Endometrial microvascular endothelial cells (primary cell): ENCODE data around the gene LSM2. TPM values are rescaled to one million over a fixed set of nuclear protein-coding genes. Genes with fewer than 3 reads are reported as not detected.
"Not testable (repeated sequence)": the region's sequence is repeated elsewhere in the genome, so short reads cannot be mapped to it uniquely, and the experiment has no call there.

Experiments
- in situ Hi-C: cut with HindIII; loops from 2 replicates; pipeline ENCODE4 v1.10.0; 2017; ENCODE audit warnings: low sequenced_read_pairs, low pct_unique_long_range_greater_than_20kb; ENCODE audit errors: inconsistent ontology term
- total RNA-seq: library from RNA; depleted of rRNA; stranded (reverse); fragments of >200 nt; gene quantifications from one replicate; pipeline ENCODE4 v1.2.3, GENCODE V29; 2015; ENCODE audit errors: inconsistent ontology term

The LSM2 gene
- total RNA-seq, 1 donor from 2014 or later = 172 TPM

GRCh38 chr6:31829633-31830283 is 23.0 kb upstream of the LSM2 start:
- in situ Hi-C loops = no loop called here

DNA sequence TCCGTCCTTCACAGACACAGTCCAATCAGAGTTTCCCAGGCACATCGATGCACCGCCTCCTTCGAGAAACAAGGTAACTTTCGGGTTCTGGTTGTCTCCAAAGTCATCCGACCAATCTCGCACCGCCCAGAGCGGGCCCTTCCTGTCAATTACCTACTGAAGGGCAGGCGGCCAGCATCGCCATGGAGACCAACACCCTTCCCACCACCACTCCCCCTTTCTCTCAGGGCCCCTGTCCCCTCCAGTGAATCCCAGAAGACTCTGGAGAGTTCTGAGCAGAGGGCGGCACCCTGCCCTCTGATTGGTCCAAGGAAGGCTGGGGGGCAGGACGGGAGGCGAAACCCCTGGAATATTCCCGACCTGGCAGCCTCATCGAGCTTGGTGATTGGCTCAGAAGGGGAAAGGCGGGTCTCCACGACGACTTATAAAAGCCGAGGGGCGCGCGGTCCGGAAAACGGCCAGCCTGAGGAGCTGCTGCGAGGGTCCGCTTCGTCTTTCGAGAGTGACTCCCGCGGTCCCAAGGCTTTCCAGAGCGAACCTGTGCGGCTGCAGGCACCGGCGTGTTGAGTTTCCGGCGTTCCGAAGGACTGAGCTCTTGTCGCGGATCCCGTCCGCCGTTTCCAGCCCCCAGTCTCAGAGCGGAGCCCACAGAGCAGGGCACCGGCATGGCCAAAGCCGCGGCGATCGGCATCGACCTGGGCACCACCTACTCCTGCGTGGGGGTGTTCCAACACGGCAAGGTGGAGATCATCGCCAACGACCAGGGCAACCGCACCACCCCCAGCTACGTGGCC is 20.7 kb upstream of the LSM2 start, which contains the start of gene HSPA1B:
Gene HSPA1B, plus strand, starts transcription at position 453 of the 794 bp plus-strand sequence. Its CDS starts 213 bp downstream, at position 666.
- in situ Hi-C loops = no loop called here

- in situ Hi-C loops = no loop called here
Measured at GRCh38 chr6:31826793-31827285, 20.1 kb upstream of the LSM2 start.

DNA sequence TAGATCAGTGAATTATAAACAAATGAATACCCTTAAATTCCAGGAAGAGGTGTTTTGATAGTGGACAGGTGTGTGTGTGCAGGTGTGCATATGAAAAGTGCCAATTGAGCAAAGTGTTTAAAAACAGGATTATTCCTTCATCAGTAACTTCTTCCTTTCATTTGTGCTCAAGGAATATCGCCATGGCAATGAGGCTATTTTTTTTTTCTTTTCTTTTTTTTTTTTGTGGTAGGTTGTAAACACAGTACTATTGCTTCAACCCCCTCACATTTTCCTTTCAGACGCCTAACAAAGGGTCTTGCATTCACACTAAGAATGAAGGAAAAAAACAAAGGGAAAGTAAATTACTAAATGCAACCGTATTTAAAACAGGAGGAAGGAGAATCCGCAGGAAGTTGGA is 18.8 kb upstream of the LSM2 start:
- in situ Hi-C loops = no loop called here

- in situ Hi-C loops = not testable (repeated sequence)
Measured at GRCh38 chr6:31823592-31824196, 16.9 kb upstream of the LSM2 start.

DNA sequence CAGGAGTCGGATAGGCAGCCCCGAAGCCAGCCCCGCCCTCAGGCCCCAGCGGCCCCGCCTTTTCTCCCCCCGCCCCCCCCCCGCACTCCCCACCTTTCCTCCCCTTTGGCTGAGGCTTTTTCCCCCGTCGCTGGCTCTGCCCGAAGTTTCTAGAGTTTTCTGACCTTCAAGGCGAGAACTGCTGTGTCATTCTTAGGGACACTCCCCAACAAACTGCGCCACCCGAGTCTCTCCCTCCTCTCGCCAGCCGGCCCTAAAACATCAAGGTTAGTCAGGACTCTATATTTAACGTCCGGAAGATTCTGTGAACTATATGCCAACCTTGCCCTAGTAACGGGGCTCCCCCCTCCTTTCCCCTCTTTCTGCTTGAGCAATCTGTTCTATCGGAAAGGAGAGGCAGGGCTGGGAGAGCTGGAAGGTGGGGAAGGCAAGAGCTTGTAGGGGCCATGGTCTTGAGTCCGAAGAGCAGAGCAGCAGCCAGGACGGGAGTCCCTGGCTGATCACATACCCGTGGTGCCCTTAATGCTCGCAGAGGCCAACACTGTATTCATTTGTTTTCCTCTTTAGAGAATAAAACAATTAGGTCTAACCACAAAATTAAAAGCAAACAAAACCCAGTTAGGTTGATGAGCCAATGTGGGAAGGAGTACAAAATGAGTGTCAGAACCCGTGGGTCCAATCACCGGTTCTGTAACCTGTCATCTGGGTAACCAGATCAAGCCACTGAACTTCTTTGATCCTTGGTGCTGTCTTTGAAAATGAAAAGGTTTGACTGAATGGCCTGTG is 15.5 kb upstream of the LSM2 start:
- in situ Hi-C loops = no loop called here

- in situ Hi-C loops = no loop called here
Measured at GRCh38 chr6:31821301-31822035, 14.7 kb upstream of the LSM2 start.

GRCh38 chr6:31820399-31820798 is 13.6 kb upstream of the LSM2 start:
- in situ Hi-C loops = not testable (repeated sequence)

GRCh38 chr6:31819871-31820299 is 13.1 kb upstream of the LSM2 start:
- in situ Hi-C loops = no loop called here

- in situ Hi-C loops = not testable (repeated sequence)
Measured at GRCh38 chr6:31817929-31818511, 11.3 kb upstream of the LSM2 start.

- in situ Hi-C loops = not testable (repeated sequence)
Measured at GRCh38 chr6:31817133-31817928, 10.6 kb upstream of the LSM2 start.

DNA sequence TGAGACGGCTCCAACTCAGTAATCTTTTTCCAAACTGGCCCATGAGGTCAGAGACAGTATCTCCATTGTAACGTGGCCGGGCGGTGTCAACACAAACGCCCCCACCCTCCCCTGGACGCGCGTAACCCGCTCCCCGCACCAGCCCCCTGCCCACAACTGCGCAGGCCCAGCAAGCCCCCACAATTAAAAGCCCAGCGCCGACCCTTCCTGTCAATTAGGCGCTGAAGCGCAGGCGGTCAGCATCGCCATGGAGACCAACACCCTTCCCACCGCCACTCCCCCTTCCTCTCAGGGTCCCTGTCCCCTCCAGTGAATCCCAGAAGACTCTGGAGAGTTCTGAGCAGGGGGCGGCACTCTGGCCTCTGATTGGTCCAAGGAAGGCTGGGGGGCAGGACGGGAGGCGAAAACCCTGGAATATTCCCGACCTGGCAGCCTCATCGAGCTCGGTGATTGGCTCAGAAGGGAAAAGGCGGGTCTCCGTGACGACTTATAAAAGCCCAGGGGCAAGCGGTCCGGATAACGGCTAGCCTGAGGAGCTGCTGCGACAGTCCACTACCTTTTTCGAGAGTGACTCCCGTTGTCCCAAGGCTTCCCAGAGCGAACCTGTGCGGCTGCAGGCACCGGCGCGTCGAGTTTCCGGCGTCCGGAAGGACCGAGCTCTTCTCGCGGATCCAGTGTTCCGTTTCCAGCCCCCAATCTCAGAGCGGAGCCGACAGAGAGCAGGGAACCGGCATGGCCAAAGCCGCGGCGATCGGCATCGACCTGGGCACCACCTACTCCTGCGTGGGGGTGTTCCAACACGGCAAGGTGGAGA is 8.5 kb upstream of the LSM2 start, which contains the start of the genes HSPA1A and HSPA1L:
Gene HSPA1A, plus strand, starts transcription at position 519 of the 814 bp plus-strand sequence. Its CDS starts 214 bp downstream, at position 733.
Gene HSPA1L, minus strand, starts transcription at position 259 of the 814 bp plus-strand sequence. CDS start 3,311 bp downstream, outside the sequence.
- in situ Hi-C loops = no loop called here

DNA sequence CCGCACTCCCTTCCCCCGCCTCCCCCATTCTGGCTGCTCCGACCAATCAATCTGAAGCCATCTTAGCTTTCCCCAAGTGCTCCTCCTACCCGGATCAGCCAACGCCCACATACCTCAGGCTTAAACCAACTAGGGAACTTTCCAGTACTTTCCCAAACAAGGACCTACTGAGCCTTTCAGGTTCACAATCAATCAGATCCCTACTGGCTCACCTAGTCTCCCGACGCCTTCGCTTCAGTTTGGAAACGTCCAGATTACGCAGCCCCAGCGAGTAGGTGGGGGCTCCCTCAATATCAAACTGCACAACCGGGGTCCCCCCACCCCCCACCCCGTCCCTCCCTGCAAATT is 7.9 kb upstream of the LSM2 start:
- in situ Hi-C loops = no loop called here

GRCh38 chr6:31813465-31813849 is 6.7 kb upstream of the LSM2 start:
- in situ Hi-C loops = no loop called here

DNA sequence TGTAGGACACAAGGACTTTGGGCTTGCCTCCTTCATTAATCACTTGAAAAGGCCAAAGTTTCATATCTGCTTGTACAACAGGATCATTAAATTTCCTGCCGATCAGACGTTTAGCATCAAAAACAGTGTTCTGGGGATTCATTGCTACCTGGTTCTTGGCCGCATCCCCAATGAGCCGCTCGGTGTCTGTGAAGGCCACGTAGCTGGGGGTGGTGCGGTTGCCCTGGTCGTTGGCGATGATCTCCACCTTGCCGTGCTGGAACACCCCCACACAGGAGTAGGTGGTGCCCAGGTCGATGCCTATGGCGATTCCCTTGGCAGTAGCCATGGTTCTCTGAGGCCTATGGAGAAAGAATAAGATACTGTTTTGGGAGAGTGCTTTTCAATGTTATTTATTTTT is 4.9 kb upstream of the LSM2 start:
- in situ Hi-C loops = no loop called here

- in situ Hi-C loops = not testable (repeated sequence)
Measured at GRCh38 chr6:31808599-31808998, 1.8 kb upstream of the LSM2 start.
